Loucy (cell line): ENCODE data around the gene PPARG.

Experiments used
- CTCF ChIP-seq: fragments of 200-600 bp; sonication (generic); conservative IDR thresholded peaks from 2 replicates; pipeline ENCODE4 v1.5.1; 2014; ENCODE audit warnings: mild to moderate bottlenecking, antibody characterized with exemption, low read length
- EZH2phosphoT487 ChIP-seq: fragments of 200-600 bp; IDR thresholded peaks from 2 replicates; pipeline ENCODE4 v1.6.1; 2018; ENCODE audit warnings: antibody characterized with exemption, mild to moderate bottlenecking, moderate library complexity, borderline replicate concordance

- TF ChIP-seq CTCF (no peak), EZH2phosphoT487 (no peak)
These were observed 13.7 kb downstream of the PPARG start for GRCh38 chr3:12302564-12302963.
